Mesodermal cell (in vitro differentiated cells): Measurements from ENCODE around the gene STUB1.
A peak's percentile ranks its signal among the peaks of the same experiment; 100 is the strongest.

ENCODE experiments used
- H3K27ac ChIP-seq: 2 replicates; pipeline ENCODE4 v1.7.0; 2013; ENCODE audit warnings: mild to moderate bottlenecking, low read depth, low read length, moderate library complexity; ENCODE audit not compliant: severe bottlenecking
- H3K36me3 ChIP-seq: 2 replicates; pipeline ENCODE4 v1.7.1; 2013; ENCODE audit warnings: mild to moderate bottlenecking, low read length, moderate library complexity; ENCODE audit not compliant: control insufficient read depth, insufficient read depth
- H3K4me1 ChIP-seq: one replicate; pipeline ENCODE4 v1.7.1; 2013; ENCODE audit warnings: mild to moderate bottlenecking, low read length; ENCODE audit not compliant: insufficient read depth, control insufficient read depth, poor library complexity, severe bottlenecking
- H3K4me3 ChIP-seq: 2 replicates; pipeline ENCODE4 v1.7.0; 2013; ENCODE audit warnings: low read length, control low read depth, mild to moderate bottlenecking; ENCODE audit not compliant: insufficient read depth, poor library complexity, severe bottlenecking; ENCODE audit errors: extremely low read depth
- H3K9me3 ChIP-seq: 2 replicates; pipeline ENCODE4 v1.7.1; 2013; ENCODE audit warnings: mild to moderate bottlenecking, low read length, moderate library complexity; ENCODE audit not compliant: control insufficient read depth
- WGBS, 2 experiments: methylation state at CpG; one replicate each; pipeline ENCODE4 v1.1.5; 2013; ENCODE audit warnings: missing lambda C conversion rate in 2 of 2; ENCODE audit not compliant: insufficient coverage in 2 of 2; 5-methylcytosine and 5-hydroxymethylcytosine counted together

The STUB1 gene

DNA sequence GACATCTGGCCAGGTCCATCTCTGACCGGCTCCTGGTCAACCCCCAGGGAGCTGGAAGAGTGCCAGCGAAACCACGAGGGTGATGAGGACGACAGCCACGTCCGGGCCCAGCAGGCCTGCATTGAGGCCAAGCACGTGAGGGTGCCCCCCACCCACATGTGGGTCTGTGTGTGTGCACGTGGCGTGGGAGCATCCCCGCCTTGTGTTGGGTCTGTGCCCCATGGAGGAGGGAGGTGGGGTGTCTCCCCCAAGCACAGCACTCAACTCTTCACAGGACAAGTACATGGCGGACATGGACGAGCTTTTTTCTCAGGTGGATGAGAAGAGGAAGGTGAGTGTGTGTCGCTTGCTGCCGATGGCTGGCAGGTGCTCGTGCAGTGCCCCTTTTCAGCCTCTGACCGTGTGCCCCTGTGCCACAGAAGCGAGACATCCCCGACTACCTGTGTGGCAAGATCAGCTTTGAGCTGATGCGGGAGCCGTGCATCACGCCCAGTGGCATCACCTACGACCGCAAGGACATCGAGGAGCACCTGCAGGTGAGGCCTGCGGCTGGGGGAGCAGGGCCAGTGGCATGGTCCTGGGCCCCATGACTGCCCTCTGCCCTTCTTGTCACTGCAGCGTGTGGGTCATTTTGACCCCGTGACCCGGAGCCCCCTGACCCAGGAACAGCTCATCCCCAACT, 1.7 kb downstream of the STUB1 start:
- Histone ChIP-seq H3K27ac (no peak overlapping the region), H3K4me1 (peaks cover 12% of the 10 kb centered on the region), H3K9me3 (no peaks in the 10 kb centered on the region), H3K4me3 (peak overlapping the region; percentile 78), H3K36me3 (peaks cover 37% of the 10 kb centered on the region)
- WGBS, 2 experiments = 95 to 97% methylated on average over 22 to 27 of the region's 28 CpGs

DNA sequence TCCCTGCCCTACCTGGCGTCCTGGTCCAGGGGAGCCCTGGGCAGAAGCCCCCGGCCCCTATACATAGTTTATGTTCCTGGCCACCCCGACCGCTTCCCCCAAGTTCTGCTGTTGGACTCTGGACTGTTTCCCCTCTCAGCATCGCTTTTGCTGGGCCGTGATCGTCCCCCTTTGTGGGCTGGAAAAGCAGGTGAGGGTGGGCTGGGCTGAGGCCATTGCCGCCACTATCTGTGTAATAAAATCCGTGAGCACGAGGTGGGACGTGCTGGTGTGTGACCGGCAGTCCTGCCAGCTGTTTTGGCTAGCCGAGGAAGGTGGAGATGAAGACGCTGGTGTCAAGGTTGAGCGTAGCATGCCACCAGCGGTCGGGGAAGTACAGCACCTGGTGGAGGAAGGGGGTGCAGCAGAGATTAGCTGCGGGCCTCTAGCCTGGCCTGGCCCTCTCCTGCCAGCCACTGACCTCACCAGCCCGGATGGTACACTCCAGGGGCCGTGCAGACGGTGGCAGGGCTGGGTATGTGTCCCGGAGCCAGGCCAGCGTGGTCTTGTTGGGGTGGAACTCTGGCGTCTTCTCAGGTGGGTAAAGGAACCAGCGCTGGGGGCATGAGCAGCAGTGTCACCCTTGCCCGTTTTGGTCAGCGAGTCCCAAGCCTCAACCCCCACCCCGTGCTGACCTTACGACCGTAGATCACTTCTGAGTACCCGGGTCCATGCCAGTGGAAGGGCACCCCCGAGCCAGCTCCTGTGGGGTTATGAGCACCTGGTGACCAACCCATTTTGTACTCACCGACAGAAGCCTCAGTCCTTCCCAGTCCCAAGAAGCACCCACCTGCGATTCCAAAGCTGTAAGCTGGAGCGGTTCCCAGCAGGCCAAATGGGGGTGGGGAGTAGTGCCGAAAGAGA, 2.5 kb downstream of the STUB1 start:
- Histone ChIP-seq H3K27ac (no peak overlapping the region), H3K4me1 (peaks cover 12% of the 10 kb centered on the region), H3K36me3 (peaks cover 40% of the 10 kb centered on the region), H3K4me3 (peak overlapping the region; percentile 62), H3K9me3 (no peaks in the 10 kb centered on the region)
- WGBS, 2 experiments = 94 to 95% methylated on average over 28 to 31 of the region's 36 CpGs

DNA sequence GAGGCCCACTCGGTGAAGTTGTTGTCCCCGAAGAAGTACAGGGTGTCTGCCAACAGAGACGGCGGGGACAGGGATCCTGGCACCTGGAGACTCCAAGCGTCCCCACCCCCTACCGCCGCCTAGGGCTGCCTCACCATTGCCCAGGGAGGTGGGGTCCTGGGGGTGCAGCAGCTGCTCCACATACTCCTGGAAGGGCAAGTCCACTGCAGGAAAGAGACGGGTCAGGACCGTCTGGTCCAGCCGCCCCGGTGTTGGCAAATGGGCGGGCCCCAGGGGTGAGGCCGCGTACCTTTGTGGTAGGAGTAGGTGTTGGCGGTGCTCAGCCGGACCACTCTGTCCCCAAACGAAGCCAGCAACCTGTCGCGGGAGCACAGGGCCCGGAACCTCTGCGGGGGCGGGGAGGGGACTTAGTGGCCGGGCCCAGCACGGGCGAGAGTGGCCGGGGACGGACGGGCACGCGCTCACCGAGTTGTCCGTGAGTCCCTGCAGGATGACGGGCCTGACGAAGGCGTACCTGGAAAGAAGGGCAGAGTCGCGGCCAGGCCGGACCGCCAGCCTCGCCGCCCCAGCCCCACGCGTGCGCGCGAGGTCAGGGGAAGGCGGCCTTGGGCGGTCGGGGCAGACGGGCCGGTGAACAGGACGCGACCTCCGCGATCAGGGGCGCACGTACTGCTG, 3.3 kb downstream of the STUB1 start:
- H3K27ac ChIP-seq = peak overlapping the region; percentile 45

DNA sequence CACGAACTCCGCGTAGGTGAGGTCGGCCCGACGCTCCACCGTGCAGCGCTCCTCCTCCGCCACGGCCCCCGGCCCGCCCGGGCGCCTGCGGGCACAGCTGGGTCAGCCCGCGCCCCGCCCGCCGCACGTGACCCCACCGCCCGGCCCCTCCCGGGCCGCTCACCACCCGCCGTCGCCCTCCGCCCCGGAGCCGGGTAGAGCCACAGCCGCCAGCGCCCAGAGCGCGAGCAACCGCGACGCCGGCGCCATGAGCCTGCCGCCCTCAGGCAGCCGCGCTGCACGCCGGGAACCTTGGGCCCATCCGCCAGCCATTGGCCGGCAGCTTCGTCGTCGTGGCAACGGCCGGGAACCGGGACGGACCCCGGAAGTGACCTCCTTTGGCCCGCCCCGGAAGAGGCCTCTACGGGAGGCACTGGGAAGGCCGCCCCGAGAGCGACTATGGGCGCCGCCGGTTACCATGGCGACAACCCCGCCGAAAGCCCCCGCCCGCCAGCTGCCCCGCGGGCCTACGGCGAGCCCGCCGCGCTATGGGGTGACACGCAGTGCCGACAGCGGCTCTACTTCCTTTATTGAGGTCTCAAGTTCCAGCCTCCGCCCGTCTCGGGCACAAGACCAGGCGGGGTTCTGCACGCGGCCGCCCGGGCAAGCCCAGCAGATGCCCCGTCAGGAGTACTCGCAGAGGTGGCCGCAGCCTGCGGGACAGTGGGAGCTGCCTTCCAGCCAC, 4.0 kb downstream of the STUB1 start, which contains the start of gene JMJD8:
JMJD8 (minus strand) TSS at position 264 of the 724 bp plus-strand sequence; CDS start at position 249, 15 bp downstream.
- Histone ChIP-seq H3K9me3 (no peaks in the 10 kb centered on the region), H3K36me3 (peaks cover 40% of the 10 kb centered on the region), H3K4me3 (peak within 1 kb of the TSS; percentile 62), H3K4me1 (peaks cover 17% of the 10 kb centered on the region), H3K27ac (peak within 1 kb of the TSS; percentile 62)
- WGBS, 2 experiments = 12 to 15% methylated on average over 78 to 90 of the region's 91 CpGs

More for the DNA sequence above, 3.3 kb downstream of the STUB1 start:
- peaks cover 12% of the 10 kb centered on the region for H3K4me1 ChIP-seq
- 17 to 19% methylated on average over 50 to 53 of the region's 57 CpGs for WGBS, 2 experiments
- H3K4me3 ChIP-seq = peak overlapping the region; percentile 62
- H3K36me3 ChIP-seq = peaks cover 40% of the 10 kb centered on the region
- no peaks in the 10 kb centered on the region for H3K9me3 ChIP-seq

DNA sequence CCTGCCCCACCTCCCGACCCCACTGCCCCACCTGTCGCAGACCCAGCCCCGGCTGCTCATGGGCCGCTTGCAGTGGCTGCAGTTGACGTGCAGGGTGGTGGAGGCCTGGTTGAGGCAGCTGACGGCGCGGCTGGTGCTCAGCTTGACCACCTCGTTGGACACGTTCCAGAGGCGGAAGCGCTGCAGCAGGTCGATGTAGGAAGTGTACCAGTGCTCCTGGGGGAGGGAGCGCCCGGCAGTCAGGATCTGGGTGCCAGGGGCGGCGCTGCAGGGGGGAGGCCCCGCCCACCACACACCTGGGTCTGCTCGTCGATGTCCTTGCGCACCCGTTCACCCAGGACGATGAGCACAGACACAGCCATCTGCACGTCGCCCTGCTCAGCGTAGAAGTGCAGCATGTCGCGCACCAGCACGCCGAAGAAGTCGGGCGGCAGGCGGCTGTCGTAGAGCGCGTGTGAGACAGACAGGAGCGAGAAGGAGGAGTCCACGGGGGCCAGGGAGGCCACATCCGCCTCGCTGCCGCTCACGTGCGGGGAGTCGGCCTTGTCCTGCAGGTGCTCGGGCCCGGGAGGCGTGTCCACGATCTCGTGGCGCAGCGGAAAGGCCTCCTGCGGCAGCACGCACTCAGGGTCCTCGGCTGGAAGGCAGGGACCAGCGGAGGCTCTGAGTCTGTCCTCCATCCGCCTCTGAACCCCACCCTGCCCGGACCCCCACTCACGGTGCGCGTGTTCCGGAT, 4.9 kb downstream of the STUB1 start:
- Histone ChIP-seq H3K4me1 (peaks cover 22% of the 10 kb centered on the region), H3K27ac (no peak overlapping the region), H3K36me3 (peaks cover 40% of the 10 kb centered on the region), H3K4me3 (no peak overlapping the region), H3K9me3 (no peaks in the 10 kb centered on the region)
- 97% methylated on average over 59 to 60 of the region's 61 CpGs for WGBS, 2 experiments

DNA sequence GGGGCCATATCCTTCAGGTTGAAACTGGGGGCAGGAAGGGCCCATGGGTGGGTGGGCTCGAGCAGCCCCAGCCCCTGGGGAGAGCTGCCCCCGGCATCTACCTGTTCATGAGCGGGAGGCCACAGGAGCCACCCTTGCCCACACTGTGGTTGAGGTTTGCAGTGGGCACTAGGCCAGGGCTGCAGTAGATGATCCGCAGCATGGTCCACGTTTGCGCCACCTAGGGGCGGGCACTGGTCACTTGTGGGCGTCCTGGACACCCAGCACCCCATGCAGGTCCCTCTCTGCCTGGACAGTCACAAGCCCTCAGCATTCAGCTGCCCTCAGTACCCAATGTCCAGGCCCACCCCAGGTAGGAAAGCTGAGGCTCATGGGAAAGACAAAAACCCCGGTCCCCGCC, 5.8 kb downstream of the STUB1 start:
- Histone ChIP-seq H3K27ac (no peak overlapping the region), H3K9me3 (no peaks in the 10 kb centered on the region), H3K4me3 (no peak overlapping the region), H3K4me1 (peaks cover 20% of the 10 kb centered on the region), H3K36me3 (peaks cover 40% of the 10 kb centered on the region)
- WGBS, 2 experiments = 86 to 95% methylated on average over 5 to 9 of the region's 10 CpGs

DNA sequence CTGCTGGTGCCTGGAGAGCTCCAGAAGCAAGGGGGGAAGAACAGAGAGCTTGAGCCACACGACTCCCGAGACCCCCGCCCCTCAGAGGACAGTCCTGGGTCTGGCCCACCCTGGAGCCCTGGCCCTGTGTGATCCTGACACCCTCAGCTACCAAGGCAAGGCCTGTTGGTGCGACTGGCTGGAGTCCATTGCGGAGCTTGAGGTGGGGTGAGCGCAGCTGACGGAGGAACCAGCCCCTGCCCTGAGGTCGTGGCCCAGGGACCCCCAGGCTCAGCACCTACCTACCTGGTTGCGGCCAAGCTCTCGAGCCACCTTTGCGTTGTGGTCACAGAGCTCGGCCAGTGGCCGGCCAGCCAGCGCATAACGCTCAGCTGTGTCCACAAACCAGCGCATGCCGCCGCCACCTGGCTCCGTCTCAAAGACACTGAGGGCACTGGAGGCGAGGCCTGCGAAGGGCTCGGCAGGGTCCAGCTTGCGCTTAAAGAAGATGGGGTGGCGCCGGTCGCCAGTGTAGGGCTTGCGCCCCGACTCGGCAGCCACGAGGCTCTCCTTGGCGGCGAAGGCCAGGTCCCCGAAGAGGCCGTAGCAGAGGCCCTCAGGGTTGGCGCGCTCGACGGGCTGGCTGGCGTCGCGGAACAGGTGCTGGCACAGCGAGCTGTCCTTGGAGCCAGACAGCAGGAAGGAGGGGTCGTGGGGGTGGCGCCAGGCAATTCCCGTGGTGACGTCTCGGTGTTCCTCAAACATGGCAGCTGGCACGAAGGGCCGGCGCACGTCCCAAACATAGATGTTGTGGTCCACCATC, 6.5 kb downstream of the STUB1 start:
- 96 to 97% methylated on average over 47 to 51 of the region's 51 CpGs for WGBS, 2 experiments
- Histone ChIP-seq H3K36me3 (peaks cover 36% of the 10 kb centered on the region), H3K4me1 (peaks cover 13% of the 10 kb centered on the region), H3K4me3 (no peak overlapping the region), H3K9me3 (no peaks in the 10 kb centered on the region), H3K27ac (no peak overlapping the region)

DNA sequence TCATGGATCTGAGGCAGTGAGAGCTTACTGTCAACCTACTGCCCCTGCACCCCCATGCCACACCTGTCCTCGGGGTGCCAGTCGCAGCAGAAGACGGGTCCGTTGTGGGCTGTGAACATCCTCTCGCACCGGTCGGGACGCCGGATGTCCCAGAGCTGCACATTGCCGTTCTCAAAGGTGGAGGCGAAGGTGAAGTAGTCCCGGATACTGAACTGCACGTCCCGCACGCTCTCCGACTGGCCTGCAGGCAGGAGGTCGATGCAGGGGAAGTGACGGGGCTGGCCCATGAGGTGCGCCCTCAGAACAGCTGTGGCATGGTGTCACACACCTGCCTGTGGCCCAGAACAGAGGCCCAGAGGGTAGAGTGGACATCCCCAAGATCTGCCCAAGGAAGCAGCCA, 7.3 kb downstream of the STUB1 start:
- H3K27ac ChIP-seq = no peak overlapping the region
- WGBS, 2 experiments = 92 to 94% methylated on average over 19 of the region's 19 CpGs
- H3K4me3 ChIP-seq = no peak overlapping the region
- peaks cover 28% of the 10 kb centered on the region for H3K36me3 ChIP-seq
- no peaks in the 10 kb centered on the region for H3K9me3 ChIP-seq
- H3K4me1 ChIP-seq = peaks cover 10% of the 10 kb centered on the region

DNA sequence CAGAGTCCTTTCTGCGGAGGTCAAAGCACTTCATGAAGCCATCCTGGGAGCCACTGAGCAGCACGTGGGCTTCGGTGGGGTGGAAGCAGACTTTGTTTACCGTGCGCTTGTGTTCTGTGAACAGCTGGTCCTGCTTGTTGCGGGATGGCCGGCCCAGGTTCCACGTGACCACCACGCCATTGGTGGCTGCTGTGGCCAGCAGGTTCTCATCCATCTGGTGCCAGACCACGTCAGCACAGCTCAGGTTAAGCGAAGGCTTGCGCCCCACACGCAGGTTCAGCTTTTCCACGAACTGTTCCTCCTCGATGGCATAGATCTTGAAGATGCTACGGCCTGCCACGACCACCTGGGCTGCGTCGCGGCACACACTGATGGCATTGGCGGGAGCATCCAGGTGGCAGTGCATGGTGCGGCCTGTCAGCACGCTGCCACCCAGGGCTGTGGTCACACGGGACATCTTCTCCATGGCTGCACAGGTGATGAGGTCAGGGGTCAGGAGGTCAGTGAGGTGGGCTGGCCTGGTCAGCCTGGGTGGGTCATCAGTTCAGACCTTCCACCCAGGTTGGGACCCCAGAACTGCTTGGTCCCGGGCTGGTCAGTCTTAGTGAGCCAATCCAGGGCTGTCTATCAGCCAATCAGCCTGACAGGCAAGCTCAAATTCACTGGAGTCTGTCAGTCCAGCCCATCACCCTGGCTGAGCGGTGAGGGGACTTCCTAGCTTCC, 9.1 kb downstream of the STUB1 start:
- Histone ChIP-seq H3K27ac (no peak overlapping the region), H3K4me3 (peak overlapping the region; percentile 59), H3K4me1 (peaks cover 12% of the 10 kb centered on the region), H3K36me3 (peaks cover 18% of the 10 kb centered on the region), H3K9me3 (no peaks in the 10 kb centered on the region)
- 89 to 91% methylated on average over 24 to 26 of the region's 26 CpGs for WGBS, 2 experiments
